ENCODE results near the gene TMEM203. TPM values are rescaled to one million over a fixed set of nuclear protein-coding genes. Genes with fewer than 3 reads are reported as not detected.

Gene TMEM203
- total RNA-seq, 2 donors from 2014 or later, result 36.2 to 40.0 TPM

DNA sequence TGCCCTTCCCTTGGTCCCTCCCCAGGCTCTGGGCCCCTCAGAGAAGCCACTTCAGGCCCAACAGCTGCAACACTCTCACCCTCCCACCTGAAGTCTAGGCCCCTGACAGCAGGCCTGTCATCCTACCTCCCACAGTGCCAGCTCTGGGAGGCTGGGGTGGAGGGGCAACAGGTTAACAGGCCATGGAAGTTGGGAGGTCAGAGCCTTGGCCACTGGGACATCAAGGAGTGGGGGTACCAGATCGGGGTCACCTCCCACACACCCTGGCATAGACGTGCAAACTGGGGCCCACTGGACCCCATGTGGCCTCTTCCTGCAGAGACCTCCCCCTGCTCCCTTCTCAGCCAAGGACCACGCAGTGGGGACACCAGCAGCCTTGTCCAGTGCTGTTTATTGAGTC is 14.2 kb downstream of the TMEM203 start:
- ATAC-seq, result no peak
- DNase-seq, result peak in 1 of 2 donors; percentile 9
- intact Hi-C loops (cut with DNase I, micrococcal nuclease), result loop anchor here in 1 of 2 donors (5.0 kb wide), 1 partner anchor 49 kb away; no protein-coding TSS in a partner anchor

DNA sequence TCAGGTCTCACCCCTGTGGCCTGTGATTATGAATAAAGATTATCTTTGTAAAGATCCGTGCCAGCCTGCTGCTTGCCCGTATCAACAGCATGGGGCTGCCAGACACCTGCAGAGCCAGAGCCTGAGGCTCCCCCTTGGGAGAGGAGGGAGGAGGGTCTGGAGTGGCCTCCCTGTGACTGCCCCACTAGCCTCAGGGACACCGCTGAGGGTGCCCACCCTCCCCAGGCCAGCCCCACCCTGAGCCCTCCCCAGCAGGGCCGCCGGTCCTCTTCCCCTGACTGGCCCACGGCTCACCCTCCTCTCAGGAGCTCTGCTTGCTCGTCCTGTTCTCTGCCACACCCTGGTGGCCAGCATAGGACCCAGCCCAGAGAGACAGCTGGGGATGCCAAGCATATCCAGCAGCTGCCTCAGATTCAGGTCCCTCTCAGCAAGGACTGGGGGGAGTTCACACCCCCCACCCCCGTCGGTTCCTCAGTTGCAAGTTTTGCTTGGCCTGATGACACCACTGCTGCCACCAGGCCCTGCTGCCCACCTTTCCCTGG is 15.1 kb downstream of the TMEM203 start:
- peak in 1 of 2 donors; percentile 32 for DNase-seq
- intact Hi-C loops (cut with DNase I, micrococcal nuclease), result loop anchor here in 1 of 2 donors (5.0 kb wide), 1 partner anchor 48 kb away; no protein-coding TSS in a partner anchor

DNA sequence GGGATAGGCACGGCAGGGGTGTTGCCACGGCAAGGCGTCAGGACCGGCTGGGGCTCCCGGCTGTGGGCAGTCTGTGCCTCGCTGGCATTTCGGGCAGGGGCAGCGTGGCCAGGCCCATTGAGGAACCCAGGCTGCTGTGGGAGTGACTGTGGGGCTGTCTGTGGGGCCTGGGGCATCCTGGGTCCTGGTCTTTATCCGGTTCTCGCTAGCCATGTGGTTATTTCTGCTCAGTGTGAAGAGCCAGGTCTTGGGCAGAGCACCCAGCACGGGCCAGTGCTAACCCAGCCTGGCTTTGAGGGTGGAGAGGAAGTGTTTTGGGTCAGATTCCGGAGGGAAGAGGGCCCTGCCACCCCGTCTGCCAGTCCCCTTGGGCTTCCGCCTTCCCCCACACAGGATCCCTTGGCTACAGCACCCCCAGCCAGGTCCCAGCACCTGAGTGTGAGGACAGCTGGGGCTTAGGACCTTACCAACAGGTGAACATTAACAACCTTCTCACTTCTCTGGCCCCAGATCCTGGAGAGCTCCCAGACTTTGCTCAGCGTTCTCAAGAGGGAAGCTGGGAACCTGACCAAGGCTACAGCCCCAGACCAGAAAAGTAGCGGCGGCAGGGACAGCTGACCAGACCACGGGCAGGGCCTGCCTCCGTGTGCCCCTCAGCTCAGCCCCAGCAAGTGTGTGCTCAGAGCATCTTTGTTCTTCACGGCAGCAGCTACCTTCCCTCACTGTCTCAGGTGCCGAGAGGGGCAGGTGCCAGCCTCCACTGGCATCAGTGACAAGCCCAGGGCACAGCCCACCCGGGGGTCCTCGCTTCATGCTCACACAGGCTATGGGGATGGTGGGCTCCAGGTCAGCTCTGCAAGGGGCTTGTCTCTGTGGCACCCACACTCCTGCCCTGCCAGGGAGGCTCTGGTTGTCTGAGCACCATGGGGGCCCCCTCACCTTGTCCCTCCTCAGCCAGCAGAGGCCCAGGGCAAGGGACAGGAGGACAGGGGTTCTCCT is 15.9 kb downstream of the TMEM203 start:
- intact Hi-C loops (cut with DNase I, micrococcal nuclease), result loop anchor here in 1 of 2 donors (5.0 kb wide), 1 partner anchor 47 kb away; no protein-coding TSS in a partner anchor
- ATAC-seq, result peak; percentile 1
- peak in 1 of 2 donors; percentile 11 for DNase-seq

More for the DNA sequence above, 15.1 kb downstream of the TMEM203 start:
- ATAC-seq, result no peak

DNA sequence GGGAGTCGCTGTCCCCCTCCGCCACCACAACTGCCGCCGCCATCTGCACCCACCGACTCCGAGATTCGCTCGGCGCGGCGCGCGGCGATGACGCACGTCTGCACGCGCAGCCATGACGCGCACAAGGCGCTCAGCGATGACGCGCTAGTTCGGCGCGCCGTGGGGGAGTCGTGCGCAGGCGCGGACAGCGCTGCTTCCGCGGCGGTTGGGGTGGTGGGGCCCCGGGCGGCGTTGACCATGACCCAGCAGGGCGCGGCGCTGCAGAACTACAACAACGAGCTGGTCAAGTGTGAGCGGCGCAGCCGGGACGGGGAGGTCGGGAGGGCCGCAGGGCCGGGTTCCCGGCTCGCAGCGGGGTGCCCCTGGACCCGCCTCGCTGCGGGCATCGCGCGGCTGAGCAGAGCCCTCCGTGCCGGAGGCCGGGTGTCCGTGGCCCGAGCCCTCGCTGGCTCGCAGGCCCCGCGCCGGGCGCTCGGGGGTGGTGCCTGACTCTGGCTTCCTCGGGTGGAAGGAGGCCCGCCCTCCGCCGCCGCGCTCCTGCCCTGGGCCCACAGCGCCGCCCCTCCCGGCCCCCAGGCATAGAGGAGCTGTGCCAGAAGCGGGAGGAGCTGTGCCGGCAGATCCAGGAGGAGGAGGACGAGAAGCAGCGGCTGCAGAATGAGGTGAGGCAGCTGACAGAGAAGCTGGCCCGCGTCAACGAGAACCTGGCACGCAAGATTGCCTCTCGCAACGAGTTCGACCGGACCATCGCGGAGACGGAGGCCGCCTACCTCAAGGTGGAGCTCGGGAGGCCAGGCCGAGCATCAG is 16.8 kb downstream of the TMEM203 start, which contains the start of the genes ANAPC2 and SSNA1:
ANAPC2 (minus strand) TSS at position 71 of the 807 bp plus-strand sequence; CDS start at position 43, 28 bp downstream.
SSNA1 (plus strand) TSS at position 187 of the 807 bp plus-strand sequence; CDS start at position 238, 51 bp downstream.
- intact Hi-C loops (cut with DNase I, micrococcal nuclease), result no loop called here
- ATAC-seq (peak; percentile 78), DNase-seq (peak; percentile 91 to 95)

DNA sequence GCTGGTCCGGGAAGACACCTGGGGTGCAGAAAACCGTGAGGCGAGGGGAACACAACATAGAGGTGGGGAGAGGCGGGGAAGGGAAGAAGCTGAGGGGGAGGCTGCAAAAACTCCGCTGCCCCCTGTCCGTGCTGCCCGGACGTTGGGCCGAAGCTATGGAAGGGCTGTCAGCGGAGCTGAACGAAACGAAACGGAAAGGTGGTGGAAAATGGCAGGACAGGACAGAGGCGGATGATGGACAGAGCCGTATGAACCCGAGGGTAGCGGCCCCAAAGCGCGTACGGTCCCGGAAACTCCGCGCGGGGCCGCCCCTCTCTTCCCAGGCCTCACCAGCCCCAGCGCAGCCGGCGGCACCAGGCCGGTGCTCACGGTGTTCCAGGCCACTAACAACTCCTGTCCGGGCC is 17.4 kb downstream of the TMEM203 start:
- intact Hi-C loops (cut with DNase I, micrococcal nuclease), result no loop called here
- DNase-seq, result no peak
- peak; percentile 2 for ATAC-seq

DNA sequence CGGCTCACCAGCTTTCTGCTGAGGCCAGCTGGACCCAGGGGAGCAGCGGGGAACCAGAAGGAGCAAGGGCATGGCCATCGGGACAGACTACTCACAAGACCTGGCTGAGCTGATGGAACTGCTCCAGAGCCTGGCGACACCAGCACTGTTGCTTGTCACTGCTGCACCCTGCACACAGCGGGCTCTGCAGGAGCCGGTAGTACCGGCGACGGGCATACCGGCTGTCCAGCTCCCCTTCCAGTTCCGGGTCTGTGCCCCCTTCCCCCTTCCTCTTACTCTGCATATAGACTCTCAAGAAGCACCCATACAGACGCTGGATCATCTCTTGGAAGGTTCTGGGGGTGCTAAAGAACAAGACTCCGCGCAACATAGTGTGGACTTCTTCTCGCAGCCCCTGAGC is 18.1 kb downstream of the TMEM203 start:
- intact Hi-C loops (cut with DNase I, micrococcal nuclease), result no loop called here

DNA sequence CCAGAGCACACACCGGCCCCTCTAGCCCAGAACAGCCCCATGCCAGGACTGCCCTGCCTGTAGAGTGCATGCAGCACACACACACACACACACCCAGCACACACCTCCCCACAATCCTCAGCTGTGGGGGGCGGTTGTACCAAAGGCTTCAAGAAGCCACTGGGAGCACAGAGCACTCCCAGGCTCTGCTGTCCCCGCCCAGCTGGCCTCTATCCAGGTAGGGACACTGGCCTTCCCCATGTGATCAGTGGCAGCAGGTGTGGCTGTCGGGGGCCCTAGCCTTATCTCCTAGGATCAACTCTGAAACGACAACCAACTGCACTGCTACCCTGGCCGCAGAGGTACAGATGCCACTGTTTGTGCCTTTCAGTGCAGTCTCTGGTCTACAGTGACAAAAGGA is 19.1 kb downstream of the TMEM203 start:
- intact Hi-C loops (cut with DNase I, micrococcal nuclease), result no loop called here
- peak in 1 of 2 donors; percentile 77 for DNase-seq
- peak; percentile 12 for ATAC-seq

More for the DNA sequence above, 18.1 kb downstream of the TMEM203 start:
- ATAC-seq (no peak), DNase-seq (no peak)

DNA sequence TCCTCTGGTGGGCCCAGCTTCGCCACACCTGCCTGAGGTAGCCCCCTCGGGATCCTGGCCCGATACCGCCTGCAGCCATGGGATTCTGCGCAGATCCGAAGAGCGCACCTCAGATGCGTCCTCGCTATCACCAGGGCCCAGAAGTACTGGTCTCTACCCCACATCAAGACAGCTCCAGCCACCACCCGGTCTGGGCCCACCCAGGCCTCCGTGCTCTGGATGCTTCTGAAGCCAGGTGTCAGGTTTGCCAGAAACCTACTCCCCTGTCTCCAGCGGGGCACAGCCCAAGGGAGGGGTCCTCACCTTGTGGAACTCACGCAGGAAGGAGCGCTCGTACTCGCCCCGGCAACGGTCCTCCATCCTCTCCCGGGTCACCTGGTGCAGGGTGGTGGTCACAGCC is 19.5 kb downstream of the TMEM203 start:
- DNase-seq (peak in 1 of 2 donors; percentile 5), ATAC-seq (no peak)
- intact Hi-C loops (cut with DNase I, micrococcal nuclease), result no loop called here

DNA sequence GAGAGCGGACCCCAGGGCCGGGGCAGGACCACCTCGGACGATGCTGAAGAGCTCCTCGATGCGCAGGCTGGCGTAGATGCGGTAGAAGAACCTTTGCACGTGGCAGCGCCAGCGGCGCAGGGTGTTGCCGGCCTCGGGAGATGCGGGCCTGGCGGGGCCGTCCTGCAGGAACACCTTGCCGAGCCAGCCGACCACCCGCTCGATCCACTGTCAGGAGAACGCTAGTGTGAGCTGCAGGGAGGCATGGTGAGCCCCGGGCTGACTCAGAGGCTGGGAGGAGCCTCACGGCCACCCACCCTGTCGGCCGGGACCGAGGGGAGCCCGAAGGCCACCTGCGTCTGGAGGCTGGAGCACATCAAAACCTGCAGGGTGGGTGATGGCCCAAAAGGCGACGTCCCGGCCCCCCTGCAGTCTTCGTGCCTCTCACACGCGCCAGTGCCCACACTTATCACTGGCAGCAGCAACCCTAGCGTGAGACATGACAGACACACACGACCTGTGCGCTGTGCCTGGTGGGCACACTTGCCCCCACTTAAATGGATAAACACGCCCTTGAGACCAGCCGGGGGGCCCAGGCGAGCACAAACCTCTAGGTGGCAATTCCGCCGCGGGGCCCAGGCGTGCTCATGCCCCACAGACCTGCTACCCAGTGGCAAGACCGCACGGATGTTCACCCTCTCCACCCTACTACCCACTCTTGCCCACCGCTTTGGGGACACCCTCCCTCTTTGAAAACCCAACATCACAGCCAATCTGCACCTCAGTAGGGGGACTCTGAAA is 20.4 kb downstream of the TMEM203 start:
- intact Hi-C loops (cut with DNase I, micrococcal nuclease), result no loop called here
- DNase-seq (peak in 1 of 2 donors; percentile 6), ATAC-seq (no peak)

DNA sequence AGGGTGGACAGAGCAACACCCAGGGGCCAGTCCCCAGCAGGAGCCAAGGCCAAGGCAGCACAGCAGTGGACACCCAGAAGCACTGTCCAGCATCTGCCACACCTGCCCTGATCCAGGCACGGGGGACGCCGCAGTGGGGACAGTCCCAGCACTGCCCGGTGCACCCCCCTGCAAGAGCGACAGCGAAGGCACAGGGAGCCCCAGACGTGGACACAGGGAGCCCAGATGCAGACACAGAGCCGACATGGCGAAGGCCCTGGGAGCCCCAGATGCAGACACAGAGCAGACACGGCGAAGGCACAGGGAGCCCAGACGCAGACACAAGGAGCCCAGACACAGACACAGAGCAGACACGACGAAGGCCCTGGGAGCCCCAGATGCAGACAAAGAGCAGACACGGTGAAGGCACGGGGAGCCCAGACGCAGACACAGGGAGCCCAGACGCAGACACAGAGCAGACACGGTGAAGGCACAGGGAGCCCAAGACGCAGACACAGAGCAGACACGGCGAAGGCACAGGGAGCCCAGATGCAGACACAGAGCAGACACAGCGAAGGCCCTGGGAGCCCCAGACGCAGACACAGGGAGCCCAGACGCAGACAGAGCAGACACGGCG is 21.4 kb downstream of the TMEM203 start:
- intact Hi-C loops (cut with DNase I, micrococcal nuclease), result no loop called here
- no peak for ATAC-seq
- no peak for DNase-seq

DNA sequence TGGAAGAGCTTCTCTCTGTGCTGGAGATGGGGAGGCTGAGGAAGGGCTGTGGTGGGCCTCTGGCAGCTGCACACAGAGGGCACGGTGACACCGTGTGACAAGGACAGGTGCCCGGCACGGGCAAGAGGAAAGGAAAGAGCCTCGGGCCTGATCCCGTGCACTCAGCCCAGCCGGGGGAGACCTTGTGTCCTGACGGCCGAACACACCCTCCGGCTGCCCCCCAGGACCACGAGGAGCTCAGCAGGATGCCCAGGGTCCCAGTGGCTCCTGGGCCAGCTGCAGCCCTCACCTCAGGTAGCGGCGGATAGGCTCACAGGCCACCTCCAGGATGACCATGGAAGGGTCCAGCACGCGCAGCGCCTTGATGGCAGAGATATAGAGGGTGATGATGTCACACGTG is 22.6 kb downstream of the TMEM203 start:
- no peak for DNase-seq
- intact Hi-C loops (cut with DNase I, micrococcal nuclease), result no loop called here
- ATAC-seq, result no peak

DNA sequence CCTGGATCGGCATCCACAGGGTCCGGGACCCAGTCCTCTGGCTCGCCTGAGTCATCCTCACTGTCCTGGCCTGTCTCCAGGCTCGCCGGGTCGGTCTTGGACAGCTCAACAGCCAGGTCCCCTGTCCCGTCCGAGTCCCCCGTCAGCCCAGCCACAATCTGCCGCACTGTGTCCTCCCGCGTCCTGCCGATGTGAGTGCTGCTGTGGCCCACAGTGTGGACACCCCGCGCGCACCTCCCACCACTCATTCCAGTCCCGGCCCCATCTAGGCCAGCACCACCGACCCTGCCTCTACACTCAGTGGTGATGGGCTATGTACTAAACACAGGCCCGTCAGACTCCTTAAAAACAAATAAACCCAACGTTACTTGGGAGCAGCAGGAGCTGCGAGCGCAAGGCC is 23.8 kb downstream of the TMEM203 start:
- no peak for ATAC-seq
- DNase-seq, result no peak
- intact Hi-C loops (cut with DNase I, micrococcal nuclease), result no loop called here

DNA sequence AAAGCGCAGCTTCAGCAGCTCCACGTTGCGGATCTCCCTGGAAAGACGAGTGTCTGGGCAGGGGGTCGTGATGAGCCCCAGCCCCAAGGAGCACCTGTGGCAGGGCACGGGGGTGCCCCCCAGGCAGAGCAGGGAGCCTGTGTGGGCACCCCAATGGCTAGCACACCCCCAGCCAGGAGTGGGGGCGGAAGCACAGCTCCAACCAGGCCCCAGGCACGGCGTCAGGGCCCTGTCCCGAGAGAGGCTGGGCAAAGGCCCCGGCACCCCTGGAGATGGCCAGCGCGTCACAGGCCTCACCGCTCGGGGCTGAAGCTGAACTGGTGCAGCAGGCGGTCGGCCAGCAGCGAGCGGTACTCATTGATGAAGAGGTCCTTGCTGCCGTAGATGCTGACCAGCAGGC is 25.0 kb downstream of the TMEM203 start:
- DNase-seq, result no peak
- no peak for ATAC-seq
- intact Hi-C loops (cut with DNase I, micrococcal nuclease), result no loop called here

DNA sequence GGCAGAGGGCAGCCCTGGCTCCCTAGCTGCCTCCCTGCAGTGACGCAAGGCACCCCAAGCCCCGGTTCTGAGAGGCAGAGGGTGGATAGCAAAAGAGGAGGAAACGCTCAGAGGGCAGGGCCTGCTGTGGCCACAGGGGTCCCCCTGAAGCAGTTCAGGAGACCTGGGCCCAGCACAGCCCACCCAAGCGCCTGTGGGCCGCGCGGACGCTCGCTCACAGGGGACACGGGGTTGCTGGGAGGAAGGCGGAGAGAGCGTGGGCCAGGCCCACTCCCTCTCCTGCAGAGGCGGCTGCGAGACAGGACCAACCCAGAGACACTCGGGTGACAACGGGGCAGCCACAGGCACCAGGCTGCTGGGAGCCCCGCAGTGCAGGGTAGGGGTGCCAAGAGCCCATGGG is 25.7 kb downstream of the TMEM203 start:
- DNase-seq (no peak), ATAC-seq (no peak)
- intact Hi-C loops (cut with DNase I, micrococcal nuclease), result loop anchor here in 1 of 2 donors (10.0 kb wide), 1 partner anchor 45 kb away; the partner anchor contains the start of genes CYSRT1, RNF208 and RNF224

DNA sequence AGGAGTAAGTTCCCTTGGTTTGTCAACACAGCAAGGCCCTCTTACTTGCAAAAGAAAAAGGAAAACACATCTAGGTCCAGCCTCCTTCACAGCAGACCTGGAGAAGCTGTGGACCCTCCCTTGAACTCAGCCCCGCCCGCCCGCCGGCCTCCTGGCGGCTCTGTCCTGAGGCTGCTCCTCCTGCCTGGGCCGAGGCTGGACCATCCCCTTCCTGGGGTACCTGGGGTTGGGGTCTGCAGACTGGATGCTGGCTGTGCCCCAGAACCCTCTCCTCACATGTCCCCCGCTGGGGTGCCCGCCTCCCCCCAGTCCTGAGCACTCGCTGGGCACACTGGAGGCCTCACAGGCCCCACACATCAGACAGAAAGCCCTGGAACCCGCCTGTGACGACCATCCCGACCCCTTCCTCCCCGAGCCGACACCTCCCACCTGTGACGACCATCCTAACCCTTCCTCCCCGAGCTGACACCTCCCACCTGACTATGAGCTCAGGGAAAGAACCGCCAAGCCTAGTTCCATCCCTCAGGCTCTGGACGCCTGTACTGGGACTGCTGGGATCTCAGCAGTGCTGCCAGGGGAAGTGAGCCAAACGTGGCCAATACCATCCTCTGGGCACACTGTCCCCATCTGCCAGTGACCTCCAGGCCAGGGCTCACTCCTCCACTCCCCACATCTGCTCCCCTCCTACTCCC is 26.4 kb downstream of the TMEM203 start:
- DNase-seq (no peak), ATAC-seq (no peak)
- intact Hi-C loops (cut with DNase I, micrococcal nuclease), result loop anchor here in 1 of 2 donors (10.0 kb wide), 1 partner anchor 46 kb away; the partner anchor contains the start of genes CYSRT1, RNF208 and RNF224

DNA sequence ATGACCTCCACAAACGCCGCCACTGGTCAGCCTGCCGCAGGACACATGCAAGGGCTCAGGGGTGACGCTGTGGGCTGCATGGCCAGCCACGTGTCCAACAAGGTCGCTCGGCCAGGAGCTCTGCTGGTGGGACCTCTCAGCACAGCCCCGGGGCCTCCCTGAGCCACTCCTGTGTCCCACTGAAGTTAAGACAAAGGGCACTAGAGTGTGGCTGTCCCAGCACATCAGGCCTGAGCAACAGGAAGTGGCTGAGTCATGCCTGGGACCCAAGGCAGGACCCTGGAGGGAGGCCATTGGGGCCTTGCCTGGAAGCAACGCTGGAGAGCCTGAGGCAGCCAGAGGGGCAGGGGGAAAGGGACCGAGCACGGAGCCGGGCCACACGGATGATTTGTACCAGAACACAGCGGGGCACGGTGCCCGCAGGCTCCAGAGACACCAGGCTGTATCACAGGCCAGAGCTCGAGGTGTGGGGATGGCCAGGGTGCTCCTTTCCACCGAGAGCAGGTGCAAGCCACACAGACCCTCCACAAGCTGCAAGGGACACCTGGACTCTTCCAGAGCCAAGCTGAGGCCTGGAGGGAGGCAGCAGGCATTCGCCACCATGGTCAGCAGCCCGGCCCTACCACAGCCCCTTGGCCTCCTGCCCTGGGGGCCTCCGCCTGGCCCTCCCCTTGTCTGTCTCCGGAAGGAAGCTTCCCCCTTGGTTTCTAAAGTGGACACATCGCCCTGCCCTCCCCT is 27.1 kb downstream of the TMEM203 start:
- DNase-seq, result no peak
- intact Hi-C loops (cut with DNase I, micrococcal nuclease), result loop anchor here in 1 of 2 donors (10.0 kb wide), 1 partner anchor 46 kb away; the partner anchor contains the start of genes CYSRT1, RNF208 and RNF224
- no peak for ATAC-seq

Data from left colon (tissue), 2 donors.